Measurements from ENCODE around the gene OR2T10.
"Not testable (repeated sequence)": the region's sequence is repeated elsewhere in the genome, so short reads cannot be mapped to it uniquely, and the experiment has no call there.

OR2T10 gene

GRCh38 chr1:248596615-248597014 lies 885 bp downstream of the OR2T10 start:
- DNase-seq (ENCODE audit: low read depth in 2 of 2): no peak

GRCh38 chr1:248593226-248593625 lies 4.3 kb downstream of the OR2T10 start:
- DNase-seq (ENCODE audit: low read depth in 2 of 2): no peak

GRCh38 chr1:248592655-248593054 lies 4.8 kb downstream of the OR2T10 start:
- DNase-seq (ENCODE audit: low read depth in 2 of 2): no peak

GRCh38 chr1:248590055-248590454 lies 7.4 kb downstream of the OR2T10 start:
- no peak for DNase-seq (ENCODE audit: low read depth in 2 of 2)

GRCh38 chr1:248589334-248589733 lies 8.2 kb downstream of the OR2T10 start:
- DNase-seq (ENCODE audit: low read depth in 2 of 2): no peak

GRCh38 chr1:248585266-248585665 lies 12.2 kb downstream of the OR2T10 start:
- no peak for DNase-seq (ENCODE audit: low read depth in 2 of 2)

GRCh38 chr1:248576260-248576980 lies 21.1 kb downstream of the OR2T10 start:
- DNase-seq (ENCODE audit: low read depth in 2 of 2): no peak

- not testable (repeated sequence) for DNase-seq (ENCODE audit: low read depth in 2 of 2)
Measured at GRCh38 chr1:248574657-248575056, 22.8 kb downstream of the OR2T10 start, which contains the start of gene OR2T34. OR2T34 (minus strand) TSS chr1:248574757; CDS start chr1:248574757, 0 bp downstream.

GRCh38 chr1:248573856-248574255 lies 23.6 kb downstream of the OR2T10 start:
- DNase-seq (ENCODE audit: low read depth in 2 of 2): not testable (repeated sequence)

GRCh38 chr1:248572049-248572448 lies 25.5 kb downstream of the OR2T10 start:
- not testable (repeated sequence) for DNase-seq (ENCODE audit: low read depth in 2 of 2)

GRCh38 chr1:248570811-248571210 lies 26.7 kb downstream of the OR2T10 start:
- not testable (repeated sequence) for DNase-seq (ENCODE audit: low read depth in 2 of 2)

GRCh38 chr1:248569049-248569448 lies 28.5 kb downstream of the OR2T10 start:
- DNase-seq (ENCODE audit: low read depth in 2 of 2): not testable (repeated sequence)

- DNase-seq (ENCODE audit: low read depth in 2 of 2): not testable (repeated sequence)
Measured at GRCh38 chr1:248565530-248566373, 31.7 kb downstream of the OR2T10 start.

- DNase-seq (ENCODE audit: low read depth in 2 of 2): not testable (repeated sequence)
Measured at GRCh38 chr1:248562672-248563071, 34.8 kb downstream of the OR2T10 start, which contains the start of gene OR2T29. OR2T29 (minus strand) TSS chr1:248562772; CDS start chr1:248559491, 3,281 bp downstream.

- DNase-seq (ENCODE audit: low read depth in 2 of 2): not testable (repeated sequence)
Measured at GRCh38 chr1:248551027-248551426, 46.5 kb downstream of the OR2T10 start.

- DNase-seq (ENCODE audit: low read depth in 2 of 2): not testable (repeated sequence)
Measured at GRCh38 chr1:248547383-248547782, 50.1 kb downstream of the OR2T10 start.

Measured in stimulated activated CD8-positive, alpha-beta memory T cell treated with anti-CD3 and anti-CD28 coated beads, Interleukin-2, amount 100 ng/mL, for 48 hours (primary cell).